Inflammatory macrophage treated with lipopolysaccharide for 4 hours (primary cell): ENCODE measurements around the gene ZNF148.

Experiments used
- DNase-seq: peaks from one replicate; pipeline ENCODE4 v3.0.0-alpha.2; 2020

ZNF148 gene

DNA sequence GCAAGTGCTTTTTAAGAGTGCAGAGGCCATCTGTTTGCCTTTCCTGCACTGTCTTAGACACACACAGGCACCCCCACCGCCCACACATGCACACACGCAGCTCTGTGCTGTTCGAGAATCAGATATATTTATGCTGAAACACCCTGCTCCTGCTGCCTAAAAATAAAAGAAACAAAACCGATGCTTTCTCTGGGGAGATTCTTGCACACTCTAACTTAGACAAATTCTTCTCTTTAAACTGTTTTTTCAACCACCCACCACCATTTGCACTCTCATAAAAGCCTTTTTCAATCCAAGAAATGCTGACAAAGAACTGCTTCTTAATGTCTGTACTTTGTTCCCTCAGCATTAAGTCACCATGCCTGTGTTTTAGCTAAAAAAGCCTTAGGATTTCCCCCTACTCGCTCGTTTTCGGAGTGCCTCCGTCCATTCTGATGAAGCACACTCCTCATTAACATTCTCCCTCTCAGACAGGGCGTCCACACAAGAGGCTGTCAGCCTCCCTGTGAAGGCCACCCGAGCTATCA lies 188.8 kb downstream of the ZNF148 start:
- no peak for DNase-seq

GRCh38 chr3:125185805-125186204 lies 189.3 kb downstream of the ZNF148 start:
- DNase-seq: no peak

GRCh38 chr3:125179884-125180240 lies 195.3 kb downstream of the ZNF148 start:
- no peak for DNase-seq

GRCh38 chr3:125179143-125179883 lies 195.8 kb downstream of the ZNF148 start:
- DNase-seq: peak; percentile 31

- no peak for DNase-seq
Measured at GRCh38 chr3:125177746-125178145, 197.4 kb downstream of the ZNF148 start.
